IMR-90 (cell line): ENCODE measurements around the gene CCNG1. TPM values are rescaled to one million over a fixed set of nuclear protein-coding genes. Genes with fewer than 3 reads are reported as not detected.

Experiments
- ATAC-seq: fragments of 200-7000 bp; cut with Tn5 transposase; 2 replicates; pipeline ENCODE4 v1.9.1; 2020; ENCODE audit warnings: low read depth, mild to moderate bottlenecking, moderate library complexity
- BruUV-seq: library from RNA; stranded (reverse); fragments of 400-500 nt; replicated peaks from 2 replicates; lab custom pipeline; 2021; lab: Mats Ljungman, UMichigan
- CTCF ChIA-PET: fragments of 300-600 bp; formaldehyde crosslinking; extraction: SDS; loops from one replicate; lab custom pipeline; 2021; ENCODE audit warnings: antibody characterized with exemption; lab: Yijun Ruan, JAX
- POLR2A ChIA-PET: fragments of 300-600 bp; sonication (Branson Sonifier 250); formaldehyde crosslinking; loops from one replicate; lab custom pipeline; 2022; ENCODE audit warnings: antibody characterized with exemption; ENCODE audit not compliant: unreplicated experiment; lab: Charles Lee
- DNase-seq: peaks from one replicate; pipeline ENCODE4 v3.0.0; 2013
- H2AFZ ChIP-seq: replicated peaks from 2 replicates; pipeline ENCODE3; 2013; ENCODE audit warnings: low read length, mild to moderate bottlenecking; ENCODE audit not compliant: poor library complexity
- H2AK5ac ChIP-seq: 2 replicates; pipeline ENCODE4 v1.6.1; 2013; ENCODE audit warnings: low read depth, low read length, inconsistent platforms
- H2AK9ac ChIP-seq: replicated peaks from 2 replicates; pipeline ENCODE3; 2013; ENCODE audit warnings: mild to moderate bottlenecking, low read depth, low read length, moderate library complexity; ENCODE audit not compliant: poor library complexity
- H2BK120ac ChIP-seq: 2 replicates; pipeline ENCODE4 v1.6.1; 2013; ENCODE audit warnings: low read depth, low read length, inconsistent platforms
- H2BK15ac ChIP-seq: 3 replicates; pipeline ENCODE4 v1.6.1; 2013; ENCODE audit warnings: low read depth, low read length, inconsistent platforms
- H2BK20ac ChIP-seq: 2 replicates; pipeline ENCODE4 v1.6.1; 2013; ENCODE audit warnings: low read depth, mild to moderate bottlenecking, inconsistent platforms, low read length, moderate library complexity
- H2BK5ac ChIP-seq: 2 replicates; pipeline ENCODE4 v1.6.1; 2013; ENCODE audit warnings: mild to moderate bottlenecking, low read depth, low read length, inconsistent platforms; ENCODE audit not compliant: poor library complexity, severe bottlenecking
- H3K14ac ChIP-seq: replicated peaks from 2 replicates; pipeline ENCODE4 v1.6.1; 2013; ENCODE audit warnings: low read depth, low read length, inconsistent platforms
- H3K18ac ChIP-seq: 2 replicates; pipeline ENCODE4 v1.6.1; 2013; ENCODE audit warnings: low read depth, low read length, control low read depth
- H3K23ac ChIP-seq: 2 replicates; pipeline ENCODE4 v1.6.1; 2013; ENCODE audit warnings: low read depth, low read length, inconsistent platforms
- H3K27ac ChIP-seq: 2 replicates; pipeline ENCODE4 v1.5.1; 2013; ENCODE audit warnings: mild to moderate bottlenecking, control low read depth, low read length; ENCODE audit not compliant: insufficient read depth
- H3K27me3 ChIP-seq: 2 replicates; pipeline ENCODE4 v1.6.1; 2013; ENCODE audit warnings: low read length; ENCODE audit not compliant: control insufficient read depth, insufficient read depth
- H3K36me3 ChIP-seq: 2 replicates; pipeline ENCODE4 v1.6.1; 2013; ENCODE audit warnings: low read length, mixed read lengths; ENCODE audit not compliant: control insufficient read depth, insufficient read depth
- H3K4ac ChIP-seq: 2 replicates; pipeline ENCODE4 v1.6.1; 2013; ENCODE audit warnings: low read depth, low read length, inconsistent platforms
- H3K4me1 ChIP-seq: 2 replicates; pipeline ENCODE4 v1.6.1; 2013; ENCODE audit warnings: low read length, mixed read lengths; ENCODE audit not compliant: control insufficient read depth, insufficient read depth
- H3K4me2 ChIP-seq: 2 replicates; pipeline ENCODE4 v1.6.1; 2013; ENCODE audit warnings: low read depth, mild to moderate bottlenecking, control low read depth, low read length, moderate library complexity
- H3K4me3 ChIP-seq: 2 replicates; pipeline ENCODE4 v1.5.1; 2013; ENCODE audit warnings: low read depth, mild to moderate bottlenecking, control low read depth, low read length, moderate library complexity; ENCODE audit not compliant: insufficient read depth
- H3K56ac ChIP-seq: 2 replicates; pipeline ENCODE4 v1.6.1; 2013; ENCODE audit warnings: low read length, inconsistent platforms; ENCODE audit not compliant: insufficient read depth; ENCODE audit errors: extremely low read depth
- H3K79me1 ChIP-seq, 2 experiments: 2 replicates each; pipeline ENCODE4 v1.6.1; 2013; ENCODE audit warnings: low read length in 2 of 2, inconsistent platforms in 1 of 2, low read depth in 1 of 2
- H3K9ac ChIP-seq: 2 replicates; pipeline ENCODE4 v1.6.1; 2013; ENCODE audit warnings: low read depth, low read length, control low read depth
- H3K9me1 ChIP-seq: 2 replicates; pipeline ENCODE4 v1.6.1; 2013; ENCODE audit warnings: low read length, inconsistent platforms; ENCODE audit not compliant: insufficient read depth
- H3K9me3 ChIP-seq: 2 replicates; pipeline ENCODE4 v1.6.1; 2013; ENCODE audit warnings: low read length; ENCODE audit not compliant: control insufficient read depth, insufficient read depth
- H4K20me1 ChIP-seq: 2 replicates; pipeline ENCODE4 v1.6.1; 2013; ENCODE audit warnings: low read length, inconsistent platforms; ENCODE audit not compliant: insufficient read depth
- H4K5ac ChIP-seq: 2 replicates; pipeline ENCODE4 v1.6.1; 2013; ENCODE audit warnings: mild to moderate bottlenecking, low read depth, low read length, control low read depth
- H4K8ac ChIP-seq, 2 experiments: 2 replicates each; pipeline ENCODE4 v1.6.1; 2013; ENCODE audit warnings: low read depth in 2 of 2, low read length in 2 of 2, control low read depth in 1 of 2, inconsistent platforms in 1 of 2
- H4K91ac ChIP-seq: 2 replicates; pipeline ENCODE4 v1.6.1; 2013; ENCODE audit warnings: low read depth, low read length, inconsistent platforms; ENCODE audit not compliant: insufficient read depth
- CEBPB ChIP-seq: IDR thresholded peaks from 2 replicates; pipeline ENCODE4 v1.6.1; 2012; ENCODE audit warnings: low read depth, low read length, improper control_type of control experiment
- ELK1 ChIP-seq: fragments of 150-350 bp; IDR thresholded peaks from 2 replicates; pipeline ENCODE4 v1.6.1; 2016; ENCODE audit warnings: low read depth, mild to moderate bottlenecking, low read length, moderate library complexity, borderline replicate concordance
- MAFK ChIP-seq: IDR thresholded peaks from 2 replicates; pipeline ENCODE4 v1.6.1; 2012; ENCODE audit warnings: low read depth, low read length, improper control_type of control experiment
- MXI1 ChIP-seq: IDR thresholded peaks from 2 replicates; pipeline ENCODE4 v1.6.1; 2012; ENCODE audit warnings: low read depth, mild to moderate bottlenecking, low read length, moderate library complexity, borderline replicate concordance
- NFE2L2 ChIP-seq: fragments of 150-350 bp; IDR thresholded peaks from 2 replicates; pipeline ENCODE4 v1.6.1; 2016; ENCODE audit warnings: low read depth, mild to moderate bottlenecking, low read length
- RFX5 ChIP-seq: IDR thresholded peaks from 2 replicates; pipeline ENCODE4 v1.8.0; 2012; ENCODE audit warnings: low read depth, mild to moderate bottlenecking, low read length, moderate library complexity
- WGBS, 2 experiments: methylation state at CpG; one replicate each; pipeline versions ENCODE4 v1.1.5 to v1.1.7; 2013; ENCODE audit warnings: missing lambda C conversion rate in 2 of 2; ENCODE audit not compliant: insufficient read length in 1 of 2; ENCODE audit errors: extremely low coverage in 2 of 2; 5-methylcytosine and 5-hydroxymethylcytosine counted together
- dilution Hi-C: fragments of 300-500 bp; cut with HindIII; formaldehyde crosslinking; loops from one replicate; pipeline ENCODE4 v1.14.3; 2018; ENCODE audit warnings: low sequenced_read_pairs; ENCODE audit not compliant: unreplicated experiment
- in situ Hi-C: fragments of 300-500 bp; cut with MboI; formaldehyde crosslinking; loops from 3 replicates; pipeline ENCODE4 v1.14.3; 2019; ENCODE audit warnings: low sequenced_read_pairs, inconsistent platforms, mixed read lengths
- intact Hi-C: fragments of 100-400 bp; cut with micrococcal nuclease; formaldehyde crosslinking; loops from 2 replicates; pipeline ENCODE4 v1.10.0; 2022
- polyA plus RNA-seq, 3 experiments: library from polyadenylated mRNA; depleted of rRNA; stranded (reverse); fragments of >200 nt; gene quantifications; 2 replicates each; pipeline ENCODE4 v1.2.3, GENCODE V29; 2012; ENCODE audit warnings: low replicate concordance in 1 of 3
- total RNA-seq: library from RNA; depleted of rRNA; stranded (reverse); fragments of >200 nt; gene quantifications from 2 replicates; pipeline ENCODE4 v1.2.3, GENCODE V29; 2012
- TF ChIP-seq, protein P1 (sequence below): conservative IDR thresholded peaks from 2 replicates; pipeline ENCODE4 v1.5.1; 2012; ENCODE audit warnings: mild to moderate bottlenecking, low read depth, low read length, improper control_type of control experiment

The CCNG1 gene
- total and polyA plus RNA-seq, 2 of the 4 experiments (the other 2 are of a cell fraction): 72.0 to 382 TPM

- CTCF ChIA-PET: no interaction called here
- H3K9me1 ChIP-seq: no peaks in the 10 kb centered on the region
Observed at GRCh38 chr5:163437011-163437308, 435 bp upstream of the CCNG1 start.

More at GRCh38 chr5:163437011-163437308, 435 bp upstream of the CCNG1 start:
- dilution Hi-C loops: no loop called here
- Histone ChIP-seq H3K23ac (no peak overlapping the region), H3K4me2 (peak overlapping the region; percentile 82), H2AFZ (peak overlapping the region; percentile 94), H4K91ac (no peak overlapping the region), H4K8ac (peak overlapping the region; percentile 62 to 89), H3K9me3 (no peaks in the 10 kb centered on the region), H3K79me1 (peaks cover 10 to 24% of the 10 kb centered on the region in 2 experiments; a peak in 3 of 4 replicates), H3K36me3 (peaks cover 12% of the 10 kb centered on the region), H3K14ac (no peak overlapping the region), H3K9ac (0 out of 2 replicates have a peak overlapping the region, but pooled peaks have one; percentile 15), H3K4me3 (peak overlapping the region; percentile 42), H2BK5ac (peak overlapping the region; percentile 22), H3K4me1 (no peaks in the 10 kb centered on the region), H2AK5ac (no peak overlapping the region), H2BK20ac (no peak overlapping the region), H2BK15ac (no peak overlapping the region), H3K56ac (no peak overlapping the region), H4K5ac (no peak overlapping the region), H2BK120ac (no peak overlapping the region), H3K4ac (no peak overlapping the region), H3K18ac (no peak overlapping the region), H4K20me1 (peaks cover 17% of the 10 kb centered on the region; the same call in 1 of the 2 replicates), H3K27ac (no peak overlapping the region), H3K27me3 (no peaks in the 10 kb centered on the region), H2AK9ac (no peak overlapping the region)
- in situ Hi-C loops: no loop called here
- no CpG with 5 or more reads among the region's 6 CpGs for WGBS, 2 experiments
- ATAC-seq (no peak), DNase-seq (no peak)
- POLR2A ChIA-PET: no interaction called here
- intact Hi-C loops: no loop called here
- no peak for TF ChIP-seq MAFK
- no peak for TF ChIP-seq MXI1
- no peak for TF ChIP-seq NFE2L2
- no peak for TF ChIP-seq CEBPB
- TF ChIP-seq RFX5: no peak
- TF ChIP-seq, protein P1, sequence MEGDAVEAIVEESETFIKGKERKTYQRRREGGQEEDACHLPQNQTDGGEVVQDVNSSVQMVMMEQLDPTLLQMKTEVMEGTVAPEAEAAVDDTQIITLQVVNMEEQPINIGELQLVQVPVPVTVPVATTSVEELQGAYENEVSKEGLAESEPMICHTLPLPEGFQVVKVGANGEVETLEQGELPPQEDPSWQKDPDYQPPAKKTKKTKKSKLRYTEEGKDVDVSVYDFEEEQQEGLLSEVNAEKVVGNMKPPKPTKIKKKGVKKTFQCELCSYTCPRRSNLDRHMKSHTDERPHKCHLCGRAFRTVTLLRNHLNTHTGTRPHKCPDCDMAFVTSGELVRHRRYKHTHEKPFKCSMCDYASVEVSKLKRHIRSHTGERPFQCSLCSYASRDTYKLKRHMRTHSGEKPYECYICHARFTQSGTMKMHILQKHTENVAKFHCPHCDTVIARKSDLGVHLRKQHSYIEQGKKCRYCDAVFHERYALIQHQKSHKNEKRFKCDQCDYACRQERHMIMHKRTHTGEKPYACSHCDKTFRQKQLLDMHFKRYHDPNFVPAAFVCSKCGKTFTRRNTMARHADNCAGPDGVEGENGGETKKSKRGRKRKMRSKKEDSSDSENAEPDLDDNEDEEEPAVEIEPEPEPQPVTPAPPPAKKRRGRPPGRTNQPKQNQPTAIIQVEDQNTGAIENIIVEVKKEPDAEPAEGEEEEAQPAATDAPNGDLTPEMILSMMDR: no peak
- no peak for TF ChIP-seq ELK1
- BruUV-seq: no TSS peak
